ENCODE measurements around the gene TSHZ2.

Gene TSHZ2

GRCh38 chr20:53244711-53245110, 272.6 kb downstream of the TSHZ2 start:
- Histone ChIP-seq H3K4me2 (ENCODE audit: low read length, poor library complexity, severe bottlenecking) (no peak overlapping the region), H4K91ac (ENCODE audit: low read length) (no peak overlapping the region), H3K4me1 (ENCODE audit: control insufficient read depth, insufficient read depth, low read depth, low read length) (no peaks in the 10 kb centered on the region), H3K18ac (ENCODE audit: low read depth in 1 of 2, low read length in 2 of 2) (no peak overlapping the region), H4K8ac (ENCODE audit: low read length) (no peak overlapping the region), H3K14ac (ENCODE audit: low read length in 2 of 2) (no peak overlapping the region), H3K23ac (ENCODE audit: low read length in 2 of 2) (no peak overlapping the region), H2AFZ (ENCODE audit: low read depth, low read length) (no peak overlapping the region), H3K9me3 (ENCODE audit: control insufficient read depth, low read length) (no peaks in the 10 kb centered on the region), H2BK12ac (ENCODE audit: low read length in 2 of 2) (no peak overlapping the region), H2AK5ac (ENCODE audit: low read length, severe bottlenecking) (no peak overlapping the region), H3K27me3 (ENCODE audit: control insufficient read depth in 1 of 2, insufficient read depth in 1 of 2, low read length in 2 of 2) (no peaks in the 10 kb centered on the region), H3K4ac (ENCODE audit: low read depth in 1 of 2, low read length in 2 of 2) (no peak overlapping the region), H3K27ac (ENCODE audit: low read length, poor library complexity, severe bottlenecking) (no peak overlapping the region), H3K79me1 (replicated peaks; ENCODE audit: low read length, poor library complexity, severe bottlenecking) (no peaks in the 10 kb centered on the region), H2BK120ac (ENCODE audit: low read depth, low read length) (no peak overlapping the region), H3K4me3 (ENCODE audit: insufficient read depth in 1 of 2, low read depth in 1 of 2, low read length in 2 of 2) (no peak overlapping the region), H2BK15ac (ENCODE audit: low read depth, poor library complexity, severe bottlenecking) (no peak overlapping the region), H2BK5ac (ENCODE audit: low read depth, low read length, poor library complexity, severe bottlenecking) (no peak overlapping the region), H3K36me3 (ENCODE audit: control insufficient read depth in 1 of 2, insufficient read depth in 2 of 2, low read depth in 1 of 2, low read length in 2 of 2) (no peaks in the 10 kb centered on the region), H3K9ac (ENCODE audit: low read length) (no peak overlapping the region)
- WGBS, result no CpG with 5 or more reads among the region's 2 CpGs
- DNase-seq, result peak; percentile 41

- H3K14ac ChIP-seq (ENCODE audit: low read length in 2 of 2), result no peak overlapping the region
- H3K23ac ChIP-seq (ENCODE audit: low read length in 2 of 2), result no peak overlapping the region
- H2BK12ac ChIP-seq (ENCODE audit: low read length in 2 of 2), result no peak overlapping the region
- no peak overlapping the region for H2BK5ac ChIP-seq (ENCODE audit: low read depth, low read length, poor library complexity, severe bottlenecking)
- H3K4me2 ChIP-seq (ENCODE audit: low read length, poor library complexity, severe bottlenecking), result no peak overlapping the region
- no peak overlapping the region for H2AK5ac ChIP-seq (ENCODE audit: low read length, severe bottlenecking)
- H3K4me1 ChIP-seq (ENCODE audit: control insufficient read depth, insufficient read depth, low read depth, low read length), result no peaks in the 10 kb centered on the region
- H3K27ac ChIP-seq (ENCODE audit: low read length, poor library complexity, severe bottlenecking), result no peak overlapping the region
- no peak overlapping the region for H4K91ac ChIP-seq (ENCODE audit: low read length)
- H3K18ac ChIP-seq (ENCODE audit: low read depth in 1 of 2, low read length in 2 of 2), result no peak overlapping the region
- H2BK15ac ChIP-seq (ENCODE audit: low read depth, poor library complexity, severe bottlenecking), result no peak overlapping the region
- H2BK120ac ChIP-seq (ENCODE audit: low read depth, low read length), result no peak overlapping the region
- H3K36me3 ChIP-seq (ENCODE audit: control insufficient read depth in 1 of 2, insufficient read depth in 2 of 2, low read depth in 1 of 2, low read length in 2 of 2), result no peaks in the 10 kb centered on the region
- no peak overlapping the region for H3K4me3 ChIP-seq (ENCODE audit: insufficient read depth in 1 of 2, low read depth in 1 of 2, low read length in 2 of 2)
- DNase-seq, result no peak
- no peak overlapping the region for H3K4ac ChIP-seq (ENCODE audit: low read depth in 1 of 2, low read length in 2 of 2)
- no peaks in the 10 kb centered on the region for H3K27me3 ChIP-seq (ENCODE audit: control insufficient read depth in 1 of 2, insufficient read depth in 1 of 2, low read length in 2 of 2)
- no peaks in the 10 kb centered on the region for H3K79me1 ChIP-seq (replicated peaks; ENCODE audit: low read length, poor library complexity, severe bottlenecking)
- H2AFZ ChIP-seq (ENCODE audit: low read depth, low read length), result no peak overlapping the region
- 100% methylated on average over 1 of the region's 1 CpG for WGBS
- no peaks in the 10 kb centered on the region for H3K9me3 ChIP-seq (ENCODE audit: control insufficient read depth, low read length)
- H4K8ac ChIP-seq (ENCODE audit: low read length), result no peak overlapping the region
- no peak overlapping the region for H3K9ac ChIP-seq (ENCODE audit: low read length)
Observed at GRCh38 chr20:53245574-53245973, 273.4 kb downstream of the TSHZ2 start.

GRCh38 chr20:53247468-53248103, 275.4 kb downstream of the TSHZ2 start:
- no peak overlapping the region for H3K23ac ChIP-seq (ENCODE audit: low read length in 2 of 2)
- H3K4me2 ChIP-seq (ENCODE audit: low read length, poor library complexity, severe bottlenecking), result no peak overlapping the region
- no peak overlapping the region for H3K14ac ChIP-seq (ENCODE audit: low read length in 2 of 2)
- no peak overlapping the region for H3K9ac ChIP-seq (ENCODE audit: low read length)
- DNase-seq, result no peak
- 96% methylated on average over 8 of the region's 9 CpGs for WGBS
- no peaks in the 10 kb centered on the region for H3K36me3 ChIP-seq (ENCODE audit: control insufficient read depth in 1 of 2, insufficient read depth in 2 of 2, low read depth in 1 of 2, low read length in 2 of 2)
- no peak overlapping the region for H4K8ac ChIP-seq (ENCODE audit: low read length)
- H3K4ac ChIP-seq (ENCODE audit: low read depth in 1 of 2, low read length in 2 of 2), result no peak overlapping the region
- no peaks in the 10 kb centered on the region for H3K79me1 ChIP-seq (replicated peaks; ENCODE audit: low read length, poor library complexity, severe bottlenecking)
- H3K4me3 ChIP-seq (ENCODE audit: insufficient read depth in 1 of 2, low read depth in 1 of 2, low read length in 2 of 2), result no peak overlapping the region
- H3K18ac ChIP-seq (ENCODE audit: low read depth in 1 of 2, low read length in 2 of 2), result no peak overlapping the region
- no peak overlapping the region for H4K91ac ChIP-seq (ENCODE audit: low read length)
- H3K4me1 ChIP-seq (ENCODE audit: control insufficient read depth, insufficient read depth, low read depth, low read length), result no peaks in the 10 kb centered on the region
- H2AK5ac ChIP-seq (ENCODE audit: low read length, severe bottlenecking), result no peak overlapping the region
- H3K27me3 ChIP-seq (ENCODE audit: control insufficient read depth in 1 of 2, insufficient read depth in 1 of 2, low read length in 2 of 2), result no peaks in the 10 kb centered on the region
- no peak overlapping the region for H2AFZ ChIP-seq (ENCODE audit: low read depth, low read length)
- H2BK12ac ChIP-seq (ENCODE audit: low read length in 2 of 2), result no peak overlapping the region
- H2BK15ac ChIP-seq (ENCODE audit: low read depth, poor library complexity, severe bottlenecking), result no peak overlapping the region
- no peak overlapping the region for H2BK5ac ChIP-seq (ENCODE audit: low read depth, low read length, poor library complexity, severe bottlenecking)
- no peak overlapping the region for H2BK120ac ChIP-seq (ENCODE audit: low read depth, low read length)
- H3K27ac ChIP-seq (ENCODE audit: low read length, poor library complexity, severe bottlenecking), result no peak overlapping the region
- no peaks in the 10 kb centered on the region for H3K9me3 ChIP-seq (ENCODE audit: control insufficient read depth, low read length)

- no peak overlapping the region for H3K4me2 ChIP-seq (ENCODE audit: low read length, poor library complexity, severe bottlenecking)
- no peak overlapping the region for H3K4ac ChIP-seq (ENCODE audit: low read depth in 1 of 2, low read length in 2 of 2)
- H3K14ac ChIP-seq (ENCODE audit: low read length in 2 of 2), result no peak overlapping the region
- peaks cover 0 to 23% of the 10 kb centered on the region in 2 experiments for H3K36me3 ChIP-seq (ENCODE audit: control insufficient read depth in 1 of 2, insufficient read depth in 2 of 2, low read depth in 1 of 2, low read length in 2 of 2)
- H2BK12ac ChIP-seq (ENCODE audit: low read length in 2 of 2), result no peak overlapping the region
- no peak overlapping the region for H2BK120ac ChIP-seq (ENCODE audit: low read depth, low read length)
- no peak overlapping the region for H2AFZ ChIP-seq (ENCODE audit: low read depth, low read length)
- no peak overlapping the region for H3K18ac ChIP-seq (ENCODE audit: low read depth in 1 of 2, low read length in 2 of 2)
- H3K79me1 ChIP-seq (replicated peaks; ENCODE audit: low read length, poor library complexity, severe bottlenecking), result no peaks in the 10 kb centered on the region
- H2BK15ac ChIP-seq (ENCODE audit: low read depth, poor library complexity, severe bottlenecking), result no peak overlapping the region
- H3K27ac ChIP-seq (ENCODE audit: low read length, poor library complexity, severe bottlenecking), result no peak overlapping the region
- no peak overlapping the region for H3K9ac ChIP-seq (ENCODE audit: low read length)
- no peak overlapping the region for H3K23ac ChIP-seq (ENCODE audit: low read length in 2 of 2)
- no peaks in the 10 kb centered on the region for H3K4me1 ChIP-seq (ENCODE audit: control insufficient read depth, insufficient read depth, low read depth, low read length)
- H2BK5ac ChIP-seq (ENCODE audit: low read depth, low read length, poor library complexity, severe bottlenecking), result no peak overlapping the region
- H4K91ac ChIP-seq (ENCODE audit: low read length), result no peak overlapping the region
- no peak overlapping the region for H3K4me3 ChIP-seq (ENCODE audit: insufficient read depth in 1 of 2, low read depth in 1 of 2, low read length in 2 of 2)
- no peaks in the 10 kb centered on the region for H3K9me3 ChIP-seq (ENCODE audit: control insufficient read depth, low read length)
- H4K8ac ChIP-seq (ENCODE audit: low read length), result no peak overlapping the region
- no peaks in the 10 kb centered on the region for H3K27me3 ChIP-seq (ENCODE audit: control insufficient read depth in 1 of 2, insufficient read depth in 1 of 2, low read length in 2 of 2)
- WGBS, result 85% methylated on average over 4 of the region's 4 CpGs
- H2AK5ac ChIP-seq (ENCODE audit: low read length, severe bottlenecking), result no peak overlapping the region
- DNase-seq, result no peak
Observed at GRCh38 chr20:53250456-53250855, 278.3 kb downstream of the TSHZ2 start.

Data from mesenchymal stem cell (in vitro differentiated cells and primary cell).